ENCODE results near the gene GNG5. TPM values are rescaled to one million over a fixed set of nuclear protein-coding genes. Genes with fewer than 3 reads are reported as not detected.

The GNG5 gene
- total RNA-seq, 1 experiment from 2014 or later, result 108 TPM

DNA sequence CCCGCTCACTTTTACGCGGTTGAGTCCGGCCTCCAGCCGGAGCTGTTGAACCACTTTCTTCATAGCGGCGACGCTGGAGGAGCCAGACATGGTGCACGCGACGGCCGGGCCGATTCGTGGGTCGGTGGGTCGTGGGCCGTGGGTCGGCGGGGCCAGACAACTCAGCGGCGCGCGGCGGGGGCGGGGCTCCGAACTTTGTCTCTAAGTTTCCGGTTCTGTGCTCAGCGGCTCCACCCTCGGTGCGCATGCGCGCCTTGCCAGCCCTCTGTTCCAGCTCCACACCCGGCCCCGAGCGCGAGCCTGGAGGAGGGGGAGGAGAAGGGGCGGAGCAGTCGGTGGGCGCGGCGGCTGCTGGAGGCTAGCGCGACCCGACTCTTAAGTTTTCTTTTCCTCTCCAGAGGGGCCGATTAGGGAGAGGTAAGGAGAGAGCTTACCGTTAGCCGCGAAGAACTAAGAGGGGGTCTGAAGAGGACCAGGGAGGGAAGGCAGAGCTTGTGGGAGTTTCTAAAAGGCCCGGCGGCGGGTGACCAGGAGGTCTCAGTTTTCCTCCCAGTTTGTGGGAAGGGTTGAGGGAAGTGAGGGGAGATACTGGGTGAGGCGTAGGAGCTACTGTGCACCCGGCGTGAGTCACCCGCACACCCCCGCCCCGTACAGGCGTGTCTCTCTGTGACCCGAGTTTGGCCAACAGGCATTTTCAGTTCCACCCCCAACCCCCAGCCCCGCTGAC, at the start of gene GNG5, which contains the start of gene SPATA1 (continued):
- TF ChIP-seq, protein P1, sequence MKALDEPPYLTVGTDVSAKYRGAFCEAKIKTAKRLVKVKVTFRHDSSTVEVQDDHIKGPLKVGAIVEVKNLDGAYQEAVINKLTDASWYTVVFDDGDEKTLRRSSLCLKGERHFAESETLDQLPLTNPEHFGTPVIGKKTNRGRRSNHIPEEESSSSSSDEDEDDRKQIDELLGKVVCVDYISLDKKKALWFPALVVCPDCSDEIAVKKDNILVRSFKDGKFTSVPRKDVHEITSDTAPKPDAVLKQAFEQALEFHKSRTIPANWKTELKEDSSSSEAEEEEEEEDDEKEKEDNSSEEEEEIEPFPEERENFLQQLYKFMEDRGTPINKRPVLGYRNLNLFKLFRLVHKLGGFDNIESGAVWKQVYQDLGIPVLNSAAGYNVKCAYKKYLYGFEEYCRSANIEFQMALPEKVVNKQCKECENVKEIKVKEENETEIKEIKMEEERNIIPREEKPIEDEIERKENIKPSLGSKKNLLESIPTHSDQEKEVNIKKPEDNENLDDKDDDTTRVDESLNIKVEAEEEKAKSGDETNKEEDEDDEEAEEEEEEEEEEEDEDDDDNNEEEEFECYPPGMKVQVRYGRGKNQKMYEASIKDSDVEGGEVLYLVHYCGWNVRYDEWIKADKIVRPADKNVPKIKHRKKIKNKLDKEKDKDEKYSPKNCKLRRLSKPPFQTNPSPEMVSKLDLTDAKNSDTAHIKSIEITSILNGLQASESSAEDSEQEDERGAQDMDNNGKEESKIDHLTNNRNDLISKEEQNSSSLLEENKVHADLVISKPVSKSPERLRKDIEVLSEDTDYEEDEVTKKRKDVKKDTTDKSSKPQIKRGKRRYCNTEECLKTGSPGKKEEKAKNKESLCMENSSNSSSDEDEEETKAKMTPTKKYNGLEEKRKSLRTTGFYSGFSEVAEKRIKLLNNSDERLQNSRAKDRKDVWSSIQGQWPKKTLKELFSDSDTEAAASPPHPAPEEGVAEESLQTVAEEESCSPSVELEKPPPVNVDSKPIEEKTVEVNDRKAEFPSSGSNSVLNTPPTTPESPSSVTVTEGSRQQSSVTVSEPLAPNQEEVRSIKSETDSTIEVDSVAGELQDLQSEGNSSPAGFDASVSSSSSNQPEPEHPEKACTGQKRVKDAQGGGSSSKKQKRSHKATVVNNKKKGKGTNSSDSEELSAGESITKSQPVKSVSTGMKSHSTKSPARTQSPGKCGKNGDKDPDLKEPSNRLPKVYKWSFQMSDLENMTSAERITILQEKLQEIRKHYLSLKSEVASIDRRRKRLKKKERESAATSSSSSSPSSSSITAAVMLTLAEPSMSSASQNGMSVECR (CRISPR knock-in tag; IDR thresholded peaks at IDR 0.05; ENCODE audit: borderline replicate concordance), result peak; percentile 9; the same call in 1 of the 2 replicates
- TF ChIP-seq, protein P2, sequence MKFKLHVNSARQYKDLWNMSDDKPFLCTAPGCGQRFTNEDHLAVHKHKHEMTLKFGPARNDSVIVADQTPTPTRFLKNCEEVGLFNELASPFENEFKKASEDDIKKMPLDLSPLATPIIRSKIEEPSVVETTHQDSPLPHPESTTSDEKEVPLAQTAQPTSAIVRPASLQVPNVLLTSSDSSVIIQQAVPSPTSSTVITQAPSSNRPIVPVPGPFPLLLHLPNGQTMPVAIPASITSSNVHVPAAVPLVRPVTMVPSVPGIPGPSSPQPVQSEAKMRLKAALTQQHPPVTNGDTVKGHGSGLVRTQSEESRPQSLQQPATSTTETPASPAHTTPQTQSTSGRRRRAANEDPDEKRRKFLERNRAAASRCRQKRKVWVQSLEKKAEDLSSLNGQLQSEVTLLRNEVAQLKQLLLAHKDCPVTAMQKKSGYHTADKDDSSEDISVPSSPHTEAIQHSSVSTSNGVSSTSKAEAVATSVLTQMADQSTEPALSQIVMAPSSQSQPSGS (CRISPR knock-in tag; IDR thresholded peaks at IDR 0.05; ENCODE audit: borderline replicate concordance, low read depth), result no peak
- TF ChIP-seq EMX1 (CRISPR knock-in tag; IDR thresholded peaks at IDR 0.05) (no peak), NFE2L1 (CRISPR knock-in tag; IDR thresholded peaks at IDR 0.05) (no peak), NR1H2 (CRISPR knock-in tag; IDR thresholded peaks at IDR 0.05) (no peak), FOXJ3 (CRISPR knock-in tag; IDR thresholded peaks at IDR 0.05; ENCODE audit: borderline replicate concordance) (no peak)
- TF ChIP-seq, protein P3, sequence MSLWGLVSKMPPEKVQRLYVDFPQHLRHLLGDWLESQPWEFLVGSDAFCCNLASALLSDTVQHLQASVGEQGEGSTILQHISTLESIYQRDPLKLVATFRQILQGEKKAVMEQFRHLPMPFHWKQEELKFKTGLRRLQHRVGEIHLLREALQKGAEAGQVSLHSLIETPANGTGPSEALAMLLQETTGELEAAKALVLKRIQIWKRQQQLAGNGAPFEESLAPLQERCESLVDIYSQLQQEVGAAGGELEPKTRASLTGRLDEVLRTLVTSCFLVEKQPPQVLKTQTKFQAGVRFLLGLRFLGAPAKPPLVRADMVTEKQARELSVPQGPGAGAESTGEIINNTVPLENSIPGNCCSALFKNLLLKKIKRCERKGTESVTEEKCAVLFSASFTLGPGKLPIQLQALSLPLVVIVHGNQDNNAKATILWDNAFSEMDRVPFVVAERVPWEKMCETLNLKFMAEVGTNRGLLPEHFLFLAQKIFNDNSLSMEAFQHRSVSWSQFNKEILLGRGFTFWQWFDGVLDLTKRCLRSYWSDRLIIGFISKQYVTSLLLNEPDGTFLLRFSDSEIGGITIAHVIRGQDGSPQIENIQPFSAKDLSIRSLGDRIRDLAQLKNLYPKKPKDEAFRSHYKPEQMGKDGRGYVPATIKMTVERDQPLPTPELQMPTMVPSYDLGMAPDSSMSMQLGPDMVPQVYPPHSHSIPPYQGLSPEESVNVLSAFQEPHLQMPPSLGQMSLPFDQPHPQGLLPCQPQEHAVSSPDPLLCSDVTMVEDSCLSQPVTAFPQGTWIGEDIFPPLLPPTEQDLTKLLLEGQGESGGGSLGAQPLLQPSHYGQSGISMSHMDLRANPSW (CRISPR knock-in tag; conservative IDR thresholded peaks at IDR 0.05; ENCODE audit: low read depth), result no peak
- TF ChIP-seq, protein P4, sequence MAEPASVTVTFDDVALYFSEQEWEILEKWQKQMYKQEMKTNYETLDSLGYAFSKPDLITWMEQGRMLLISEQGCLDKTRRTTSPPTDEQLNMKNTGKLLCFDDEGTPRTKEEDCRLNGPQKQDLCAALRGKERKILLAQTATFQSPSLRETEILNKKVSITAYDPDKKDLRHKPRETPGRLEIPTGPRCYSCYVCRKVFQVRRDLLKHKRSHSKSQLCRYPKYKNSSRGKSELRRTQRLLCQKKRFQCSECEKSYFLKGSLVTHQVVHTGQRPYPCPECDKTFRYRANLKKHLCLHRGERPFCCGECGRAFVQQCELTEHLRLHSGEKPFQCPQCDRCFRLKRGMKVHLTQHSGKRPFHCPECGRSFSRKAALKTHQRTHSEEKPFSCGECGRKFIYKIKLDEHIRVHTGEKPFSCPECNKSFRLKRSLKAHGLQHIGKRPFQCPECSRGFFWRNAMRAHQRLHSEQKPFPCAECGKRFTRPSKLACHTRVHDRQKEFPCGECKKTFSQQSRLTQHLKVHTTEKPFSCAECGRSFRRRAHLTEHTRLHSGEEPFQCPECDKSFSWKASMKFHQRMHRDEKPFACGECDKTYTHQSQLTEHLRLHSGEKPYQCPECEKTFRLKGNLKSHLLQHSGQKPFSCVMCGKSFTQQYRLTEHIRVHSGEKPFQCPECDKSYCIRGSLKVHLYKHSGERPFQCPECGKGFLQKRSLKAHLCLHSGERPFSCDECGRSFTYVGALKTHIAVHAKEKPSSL (CRISPR knock-in tag; conservative IDR thresholded peaks at IDR 0.05), result no peak

DNA sequence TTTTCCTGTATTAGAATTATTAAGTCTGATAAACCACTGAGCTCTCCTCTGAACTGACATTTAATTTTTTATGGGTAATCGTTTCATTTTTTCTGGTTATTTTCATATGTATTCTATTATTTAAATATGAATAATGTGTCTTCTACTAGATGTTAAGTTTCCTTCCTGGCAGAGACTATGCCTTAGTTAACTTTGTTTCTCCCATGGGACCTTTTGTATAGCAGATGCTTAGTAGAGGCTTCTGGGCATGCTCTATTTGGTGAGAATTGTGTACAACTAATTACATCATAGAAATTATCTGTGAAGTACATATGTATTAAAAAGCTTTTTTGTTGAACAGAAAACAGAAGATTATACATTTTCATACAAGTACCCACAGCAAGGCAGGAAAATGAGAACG, 44.4 kb upstream of the GNG5 start:
- H3K4me1 Mint-ChIP-seq, result no peaks in the 10 kb centered on the region
- no peak overlapping the region for H3K4me3 Mint-ChIP-seq
- DNase-seq (ENCODE audit: low spot score) (no peak), ATAC-seq (no peak)
- H3K9me3 Mint-ChIP-seq, result no peaks in the 10 kb centered on the region
- no peak overlapping the region for H3K27ac Mint-ChIP-seq
- CTCF ChIA-PET, result no interaction called here
- POLR2A ChIA-PET, result no interaction called here
- H3K27me3 Mint-ChIP-seq (ENCODE audit: low read depth), result no peaks in the 10 kb centered on the region
- TF ChIP-seq, protein P5, sequence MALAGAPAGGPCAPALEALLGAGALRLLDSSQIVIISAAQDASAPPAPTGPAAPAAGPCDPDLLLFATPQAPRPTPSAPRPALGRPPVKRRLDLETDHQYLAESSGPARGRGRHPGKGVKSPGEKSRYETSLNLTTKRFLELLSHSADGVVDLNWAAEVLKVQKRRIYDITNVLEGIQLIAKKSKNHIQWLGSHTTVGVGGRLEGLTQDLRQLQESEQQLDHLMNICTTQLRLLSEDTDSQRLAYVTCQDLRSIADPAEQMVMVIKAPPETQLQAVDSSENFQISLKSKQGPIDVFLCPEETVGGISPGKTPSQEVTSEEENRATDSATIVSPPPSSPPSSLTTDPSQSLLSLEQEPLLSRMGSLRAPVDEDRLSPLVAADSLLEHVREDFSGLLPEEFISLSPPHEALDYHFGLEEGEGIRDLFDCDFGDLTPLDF (CRISPR knock-in tag; IDR thresholded peaks at IDR 0.05), result no peak
- TF ChIP-seq FOXP1 (CRISPR knock-in tag; IDR thresholded peaks at IDR 0.05; ENCODE audit: borderline replicate concordance), result no peak
- TF ChIP-seq CREB1 (CRISPR knock-in tag; IDR thresholded peaks at IDR 0.05), result no peak
- TF ChIP-seq SP1 (CRISPR knock-in tag; conservative IDR thresholded peaks at IDR 0.05), result no peak
- TF ChIP-seq, protein P6, sequence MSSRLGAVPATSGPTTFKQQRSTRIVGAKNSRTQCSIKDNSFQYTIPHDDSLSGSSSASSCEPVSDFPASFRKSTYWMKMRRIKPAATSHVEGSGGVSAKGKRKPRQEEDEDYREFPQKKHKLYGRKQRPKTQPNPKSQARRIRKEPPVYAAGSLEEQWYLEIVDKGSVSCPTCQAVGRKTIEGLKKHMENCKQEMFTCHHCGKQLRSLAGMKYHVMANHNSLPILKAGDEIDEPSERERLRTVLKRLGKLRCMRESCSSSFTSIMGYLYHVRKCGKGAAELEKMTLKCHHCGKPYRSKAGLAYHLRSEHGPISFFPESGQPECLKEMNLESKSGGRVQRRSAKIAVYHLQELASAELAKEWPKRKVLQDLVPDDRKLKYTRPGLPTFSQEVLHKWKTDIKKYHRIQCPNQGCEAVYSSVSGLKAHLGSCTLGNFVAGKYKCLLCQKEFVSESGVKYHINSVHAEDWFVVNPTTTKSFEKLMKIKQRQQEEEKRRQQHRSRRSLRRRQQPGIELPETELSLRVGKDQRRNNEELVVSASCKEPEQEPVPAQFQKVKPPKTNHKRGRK (CRISPR knock-in tag; IDR thresholded peaks at IDR 0.05; ENCODE audit: borderline replicate concordance), result no peak
- no peak for TF ChIP-seq ELF4 (CRISPR knock-in tag; IDR thresholded peaks at IDR 0.05; ENCODE audit: low read depth)
- TF ChIP-seq, protein P2 (CRISPR knock-in tag; IDR thresholded peaks at IDR 0.05; ENCODE audit: borderline replicate concordance, low read depth), result no peak
- no peak for TF ChIP-seq ZNF232 (CRISPR knock-in tag; IDR thresholded peaks at IDR 0.05)
- H3K36me3 Mint-ChIP-seq, result no peaks in the 10 kb centered on the region
